NCI-H128 (cell line): ENCODE data around the gene MRPL53.
"Not testable (repeated sequence)": the region's sequence is repeated elsewhere in the genome, so short reads cannot be mapped to it uniquely, and the experiment has no call there.

Experiments
- DNase-seq: peaks from one replicate; lab custom pipeline; 2025; ENCODE audit not compliant: unreplicated experiment; lab: John Stamatoyannopoulos, UW

MRPL53 gene

DNA sequence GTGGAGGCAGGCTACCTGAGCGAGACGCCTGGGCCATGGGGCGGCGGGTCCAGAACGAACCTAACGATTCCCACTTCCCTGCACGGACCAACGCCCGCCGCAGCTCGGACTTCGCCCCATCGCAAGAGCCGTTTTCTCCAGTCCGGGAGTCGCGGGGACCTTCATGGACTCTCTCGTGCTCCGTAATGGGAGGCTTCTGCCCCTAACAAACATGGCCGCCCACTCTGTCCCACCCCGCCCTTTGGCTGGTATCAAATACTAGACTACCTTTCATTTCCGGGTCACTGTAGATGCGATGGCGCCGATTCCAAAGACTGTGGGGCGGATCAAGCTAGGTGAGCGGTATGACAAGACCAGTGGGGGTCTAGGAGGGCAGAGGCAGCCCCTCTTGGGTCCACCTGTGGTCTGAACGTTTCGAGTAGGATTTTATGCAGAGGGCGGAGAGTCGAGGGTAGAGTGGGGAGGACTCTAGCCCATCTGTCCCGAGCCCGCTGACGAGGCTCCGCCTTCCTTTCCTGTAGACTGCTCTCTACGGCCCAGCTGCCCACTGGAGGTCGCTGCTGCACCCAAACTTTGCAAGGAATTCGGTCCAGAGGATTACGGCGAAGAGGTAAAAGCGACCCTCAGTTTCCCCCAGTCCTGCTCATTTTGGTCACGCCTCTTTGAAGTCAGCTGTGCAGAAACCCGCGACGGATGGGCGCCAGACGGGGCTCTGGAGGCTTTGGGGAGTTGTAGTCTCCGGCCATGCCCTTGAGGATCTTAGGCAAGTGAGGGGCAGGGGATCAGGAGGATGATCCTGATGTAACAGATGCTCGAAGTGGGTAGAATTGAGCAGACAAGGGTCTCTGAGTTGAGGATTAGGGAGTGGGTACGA, 10.6 kb upstream of the MRPL53 start, which contains the start of the genes CCDC142 and TTC31:
CCDC142 (minus strand) TSS at position 198 of the 874 bp plus-strand sequence; CDS start at position 37, 161 bp downstream.
TTC31 (plus strand) TSS at position 281 of the 874 bp plus-strand sequence; CDS start at position 296, 15 bp downstream.
- DNase-seq: peak; percentile 88

GRCh38 chr2:74481961-74482800, 9.7 kb upstream of the MRPL53 start:
- DNase-seq: peak; percentile 7

DNA sequence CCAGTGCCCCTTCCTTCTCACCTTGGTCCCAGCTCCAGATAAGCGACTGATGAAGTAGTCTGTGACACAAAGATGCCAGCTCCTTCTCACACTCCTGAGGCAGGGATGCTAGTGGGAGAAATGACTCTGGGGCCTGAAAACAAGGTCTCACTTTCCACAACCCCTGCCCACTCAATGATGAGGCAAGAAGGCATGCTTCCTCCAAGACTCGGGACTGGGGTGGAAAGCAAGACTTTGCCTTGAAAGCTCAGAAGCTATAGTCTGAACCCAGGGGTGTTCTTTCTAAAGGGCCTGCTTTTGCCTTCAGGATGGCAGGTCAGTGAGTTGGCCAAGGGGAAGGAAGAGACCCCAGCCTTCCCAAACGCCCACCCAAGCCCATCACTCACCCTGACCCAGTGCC, 9.0 kb upstream of the MRPL53 start:
- no peak for DNase-seq

DNA sequence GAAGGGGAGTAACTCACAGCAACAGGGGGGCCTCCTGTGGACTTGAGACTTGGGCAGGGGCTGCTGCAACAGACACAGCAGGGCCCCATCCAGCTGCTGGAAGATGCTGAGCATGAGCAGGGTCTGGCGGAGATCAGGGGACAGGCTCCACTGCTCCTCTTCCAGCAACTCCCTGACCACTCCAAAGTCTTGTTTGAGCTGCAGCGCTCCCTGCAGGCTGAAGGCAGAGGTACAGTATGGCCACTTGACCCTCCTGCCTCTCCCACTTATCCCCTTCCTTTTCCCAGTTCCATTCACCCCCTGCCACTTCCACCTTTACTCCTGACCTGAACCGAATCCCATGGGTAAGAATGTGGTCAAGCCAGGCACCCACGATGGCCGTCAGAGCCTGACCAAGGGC, 2.4 kb upstream of the MRPL53 start:
- no peak for DNase-seq

DNA sequence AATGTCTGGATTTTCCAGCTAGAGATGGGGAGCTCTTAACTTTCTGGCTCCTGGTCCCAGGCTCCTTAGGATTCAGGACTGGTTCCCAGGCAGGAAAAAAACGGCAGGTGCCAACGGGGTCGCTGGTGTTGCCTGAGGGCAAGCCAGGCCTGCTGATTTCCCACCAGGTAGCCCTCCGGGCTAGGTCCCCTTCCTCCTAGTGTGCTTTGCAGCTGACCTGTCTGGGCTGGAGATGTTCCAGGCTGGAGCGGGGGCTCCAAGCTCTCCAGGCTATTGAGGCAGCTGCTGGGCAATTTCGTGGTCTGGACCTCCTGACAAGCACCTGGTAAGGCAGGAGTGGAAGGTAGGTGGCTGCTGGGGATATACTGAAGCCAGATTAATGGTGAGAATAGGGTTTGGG, 2.0 kb upstream of the MRPL53 start:
- no peak for DNase-seq

DNA sequence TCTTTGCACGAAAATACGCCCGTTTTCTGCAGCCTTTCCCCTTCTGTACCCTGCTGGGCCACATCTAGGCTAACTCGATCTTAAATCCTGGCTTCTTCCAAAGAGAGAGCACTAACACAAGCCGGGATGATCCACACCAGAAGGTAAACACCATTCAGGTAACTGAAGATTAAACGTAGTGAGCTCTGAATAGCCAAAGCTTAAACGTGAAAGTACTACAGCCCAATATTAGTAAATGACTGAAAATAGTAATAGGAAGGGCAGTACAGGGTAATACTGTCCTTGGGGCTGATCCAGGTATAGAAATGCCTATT, 422 bp upstream of the MRPL53 start:
- DNase-seq: no peak

- no peak for DNase-seq
Measured at GRCh38 chr2:74471332-74472065, 981 bp downstream of the MRPL53 start.

DNA sequence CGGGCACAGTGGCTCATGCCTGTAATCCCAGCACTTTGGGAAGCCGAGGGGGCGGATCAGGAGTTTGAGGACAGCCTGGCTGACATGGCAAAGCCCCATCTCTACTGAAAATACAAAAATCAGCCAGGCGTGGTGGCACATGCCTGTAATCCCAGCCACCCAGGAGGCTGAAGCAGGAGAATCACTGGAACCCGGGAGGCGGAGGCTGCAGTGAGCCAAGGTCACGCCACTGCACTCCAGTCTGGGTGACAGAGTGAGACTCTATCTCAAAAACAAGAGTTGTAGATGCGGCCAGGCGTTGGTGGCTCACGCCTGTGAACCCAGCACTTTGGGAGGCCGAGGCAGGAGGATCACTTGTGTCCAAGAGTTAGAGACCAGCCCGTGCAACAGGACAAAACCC, 1.7 kb downstream of the MRPL53 start:
- not testable (repeated sequence) for DNase-seq

- DNase-seq: no peak
Measured at GRCh38 chr2:74464406-74464805, 8.1 kb downstream of the MRPL53 start.

DNA sequence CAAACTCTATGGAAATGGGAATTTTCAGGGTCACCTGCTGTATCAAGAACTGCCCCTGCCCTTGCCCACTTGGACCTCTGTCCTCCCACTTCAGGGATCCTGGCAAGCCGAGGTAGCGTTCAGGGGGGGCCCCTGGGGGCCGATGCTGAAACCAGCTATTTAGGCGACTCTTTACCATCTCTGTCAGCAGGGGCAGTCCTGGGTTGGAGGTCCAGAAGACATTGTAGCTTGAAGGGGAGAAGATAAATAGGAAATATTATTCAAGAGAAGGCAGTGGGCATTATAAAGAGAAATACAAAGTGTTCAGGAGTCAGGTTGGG, 9.7 kb downstream of the MRPL53 start:
- DNase-seq: no peak

DNA sequence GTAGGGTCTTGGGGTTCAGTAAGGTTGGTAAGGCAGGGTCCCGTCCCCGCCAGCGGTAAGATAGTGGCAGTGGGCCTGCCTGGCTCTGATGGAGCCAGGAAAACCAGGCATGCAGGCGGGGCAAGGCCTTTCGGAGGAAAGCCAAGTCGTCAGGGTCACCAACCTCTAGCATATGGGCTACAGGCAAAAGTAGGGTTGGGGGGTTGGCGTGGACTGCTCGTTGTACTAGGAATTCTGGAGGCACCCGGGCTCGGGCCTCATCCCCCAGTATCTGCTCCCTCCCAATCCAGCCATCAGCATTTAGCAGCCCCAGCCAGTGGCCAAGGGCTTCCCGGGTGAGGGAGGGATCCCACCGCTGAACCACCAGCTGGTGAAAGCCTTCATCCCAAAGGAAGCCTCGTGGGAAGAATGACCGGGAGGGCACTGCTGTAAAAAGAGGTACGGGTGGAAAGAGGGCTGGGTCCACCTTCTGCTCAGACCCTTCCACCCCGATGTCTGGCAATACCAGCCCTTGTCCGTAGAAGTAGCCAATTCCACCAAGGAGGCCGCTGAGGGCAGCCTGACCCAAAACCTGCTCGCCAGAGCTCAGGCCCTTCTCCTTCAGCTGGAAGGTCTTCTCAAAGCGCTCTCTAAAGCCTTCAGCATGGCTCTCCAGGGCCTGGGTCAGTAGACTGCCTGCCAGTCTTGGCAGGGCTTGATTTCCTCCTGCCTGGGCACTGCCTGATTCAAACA, 10.3 kb downstream of the MRPL53 start:
- DNase-seq: no peak

GRCh38 chr2:74461187-74462053, 11.1 kb downstream of the MRPL53 start:
- no peak for DNase-seq

- not testable (repeated sequence) for DNase-seq
Measured at GRCh38 chr2:74460187-74460586, 12.3 kb downstream of the MRPL53 start.

- not testable (repeated sequence) for DNase-seq
Measured at GRCh38 chr2:74459503-74460118, 12.9 kb downstream of the MRPL53 start.

DNA sequence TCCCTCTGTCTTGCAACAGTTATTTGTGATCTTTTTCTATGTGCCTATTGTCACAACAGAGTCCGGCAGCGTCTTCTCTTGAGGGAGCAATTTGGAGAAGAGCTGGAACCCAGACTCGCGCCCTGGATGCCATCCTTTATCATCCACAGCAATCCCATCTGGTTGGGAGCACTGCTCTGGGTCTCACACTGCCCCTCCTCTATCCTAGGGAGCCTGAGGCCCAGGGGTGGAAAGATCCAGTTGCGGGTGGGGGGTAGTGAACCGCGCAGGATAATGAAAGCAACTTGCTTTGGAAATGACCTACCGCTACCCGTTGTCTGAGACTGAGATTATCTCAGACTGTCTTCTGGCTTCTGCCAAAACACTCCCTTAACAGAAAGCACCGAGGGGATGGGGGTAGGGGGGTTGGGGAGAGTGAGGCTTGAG, 13.5 kb downstream of the MRPL53 start:
- DNase-seq: no peak

- DNase-seq: peak; percentile 98
Measured at GRCh38 chr2:74458132-74458937, 14.1 kb downstream of the MRPL53 start, which contains the start of gene WBP1. Gene WBP1 (plus strand): TSS chr2:74458438. CDS start chr2:74458603, 165 bp downstream.

- peak; percentile 66 for DNase-seq
Measured at GRCh38 chr2:74457549-74458131, 14.8 kb downstream of the MRPL53 start.

- DNase-seq: peak; percentile 66
Measured at GRCh38 chr2:74457129-74457548, 15.3 kb downstream of the MRPL53 start.
